H1 (cell line): Measurements from ENCODE around the gene PRDM2. TPM values are rescaled to one million over a fixed set of nuclear protein-coding genes. Genes with fewer than 3 reads are reported as not detected.

Source experiments
- CTCF ChIA-PET: fragments of 300-600 bp; sonication (Branson Sonifier 250); formaldehyde crosslinking; loops from one replicate; lab custom pipeline; 2021; ENCODE audit not compliant: partially characterized antibody; lab: Charles Lee
- POLR2A ChIA-PET: fragments of 300-600 bp; sonication (Branson Sonifier 250); formaldehyde crosslinking; loops from one replicate; lab custom pipeline; 2021; ENCODE audit warnings: inconsistent platforms; ENCODE audit not compliant: partially characterized antibody; lab: Charles Lee
- DNase-seq, 2 experiments: peaks; one replicate each; pipeline versions ENCODE4 v3.0.0 to v3.0.0-alpha.2; 2010 to 2022; ENCODE audit warnings: low spot score in 2 of 2, low read depth in 1 of 2, mixed read lengths in 1 of 2
- FAIRE-seq: peaks from 2 replicates; lab custom pipeline; 2011; peaks lifted over from hg19 to GRCh38; lab: Jason Lieb, UNC
- H2AFZ ChIP-seq: 2 replicates; pipeline ENCODE4 v1.8.1; 2012; ENCODE audit warnings: low read length, inconsistent platforms
- H2AK5ac ChIP-seq: 2 replicates; pipeline ENCODE4 v1.6.1; 2013; ENCODE audit warnings: low read depth, low read length
- H2BK120ac ChIP-seq: replicated peaks from 2 replicates; pipeline ENCODE3; 2013; ENCODE audit warnings: low read depth, low read length, inconsistent platforms
- H2BK12ac ChIP-seq: 2 replicates; pipeline ENCODE4 v1.6.1; 2013; ENCODE audit warnings: low read depth, low read length
- H2BK15ac ChIP-seq: 2 replicates; pipeline ENCODE4 v1.6.1; 2013; ENCODE audit warnings: low read length
- H2BK20ac ChIP-seq: 2 replicates; pipeline ENCODE4 v1.6.1; 2013; ENCODE audit warnings: low read length
- H2BK5ac ChIP-seq: 2 replicates; pipeline ENCODE4 v1.6.1; 2013; ENCODE audit warnings: low read depth, low read length
- H3K14ac ChIP-seq: 2 replicates; pipeline ENCODE4 v1.6.1; 2013; ENCODE audit warnings: inconsistent platforms; ENCODE audit not compliant: insufficient read length
- H3K18ac ChIP-seq: 2 replicates; pipeline ENCODE4 v1.6.1; 2013; ENCODE audit warnings: low read length; ENCODE audit errors: extremely low read depth
- H3K23ac ChIP-seq: 2 replicates; pipeline ENCODE4 v1.6.1; 2013; ENCODE audit warnings: inconsistent platforms; ENCODE audit not compliant: insufficient read length
- H3K23me2 ChIP-seq: 2 replicates; pipeline ENCODE4 v1.6.1; 2013; ENCODE audit warnings: low read depth, low read length
- H3K27ac ChIP-seq: 2 replicates; pipeline ENCODE4 v1.6.1; 2011; ENCODE audit warnings: low read depth, low read length, inconsistent platforms
- H3K27me3 ChIP-seq, 4 experiments: replicated peaks in 1 of 4; 1 replicate in 1 of 4; 2 replicates in 3 of 4; pipeline versions ENCODE4 v1.6.1 to v1.8.1; 2011 to 2013; ENCODE audit warnings: low read length in 3 of 4, mild to moderate bottlenecking in 3 of 4, inconsistent platforms in 2 of 4, mixed read lengths in 2 of 4, moderate library complexity in 1 of 4; ENCODE audit not compliant: control insufficient read depth in 3 of 4, insufficient read depth in 3 of 4; ENCODE audit errors: extremely low read depth in 1 of 4
- H3K36me3 ChIP-seq, 4 experiments: 2 replicates each; pipeline versions ENCODE4 v1.6.1 to v1.8.1; 2011 to 2013; ENCODE audit warnings: mild to moderate bottlenecking in 4 of 4, low read length in 3 of 4, moderate library complexity in 2 of 4, control low read depth in 1 of 4, inconsistent platforms in 1 of 4; ENCODE audit not compliant: insufficient read depth in 4 of 4, control insufficient read depth in 2 of 4
- H3K4ac ChIP-seq: replicated peaks from 2 replicates; pipeline ENCODE3; 2013; ENCODE audit warnings: low read length, low read depth, mixed read lengths, inconsistent platforms; ENCODE audit not compliant: insufficient read length
- H3K4me1 ChIP-seq, 4 experiments: replicated peaks in 1 of 4; 1 replicate in 1 of 4; 2 replicates in 3 of 4; pipeline versions ENCODE4 v1.6.1 to v1.8.1; 2011 to 2013; ENCODE audit warnings: low read length in 3 of 4, inconsistent platforms in 2 of 4, mixed read lengths in 1 of 4; ENCODE audit not compliant: insufficient read depth in 4 of 4, control insufficient read depth in 3 of 4
- H3K4me2 ChIP-seq, 2 experiments: 2 replicates each; pipeline versions ENCODE4 v1.6.1 to v1.8.1; 2011 to 2013; ENCODE audit warnings: low read depth in 2 of 2, low read length in 2 of 2, control low read depth in 1 of 2, inconsistent platforms in 1 of 2, mild to moderate bottlenecking in 1 of 2; ENCODE audit not compliant: insufficient read depth in 1 of 2
- H3K4me3 ChIP-seq, 4 experiments: fragments of 200-600, 300-600 bp in 1 of 4; sonication (generic), shearing (Covaris generic), sonication (Bioruptor Twin) in 1 of 4; 2 replicates each; pipeline versions ENCODE4 v1.5.1 to v1.8.1; 2011 to 2016; ENCODE audit warnings: low read length in 4 of 4, low read depth in 3 of 4, control low read depth in 2 of 4, inconsistent platforms in 2 of 4, mild to moderate bottlenecking in 2 of 4, mixed read lengths in 1 of 4, moderate library complexity in 1 of 4; ENCODE audit not compliant: insufficient read depth in 2 of 4; ENCODE audit errors: extremely low read depth in 1 of 4
- H3K56ac ChIP-seq: replicated peaks from 2 replicates; pipeline ENCODE3; 2013; ENCODE audit warnings: low read depth, mild to moderate bottlenecking, mixed read lengths, low read length, inconsistent platforms; ENCODE audit not compliant: insufficient read length
- H3K79me1 ChIP-seq: 2 replicates; pipeline ENCODE4 v1.6.1; 2013; ENCODE audit warnings: low read depth, low read length, control low read depth
- H3K79me2 ChIP-seq, 2 experiments: 2 replicates each; pipeline versions ENCODE4 v1.6.1 to v1.8.1; 2012 to 2013; ENCODE audit warnings: low read length in 2 of 2, mild to moderate bottlenecking in 2 of 2, inconsistent platforms in 1 of 2; ENCODE audit not compliant: insufficient read depth in 2 of 2, control insufficient read depth in 1 of 2
- H3K9ac ChIP-seq, 4 experiments: replicated peaks in 1 of 4; 1 replicate in 1 of 4; 2 replicates in 3 of 4; pipeline versions ENCODE4 v1.6.1 to v1.8.1; 2011 to 2013; ENCODE audit warnings: low read depth in 3 of 4, low read length in 3 of 4, control low read depth in 2 of 4, mild to moderate bottlenecking in 2 of 4, moderate library complexity in 2 of 4, inconsistent platforms in 1 of 4; ENCODE audit errors: extremely low read depth in 1 of 4
- H3K9me3 ChIP-seq, 2 experiments: 2 replicates each; pipeline versions ENCODE4 v1.6.1 to v1.8.1; 2012 to 2013; ENCODE audit warnings: mild to moderate bottlenecking in 2 of 2, moderate library complexity in 2 of 2, control low read depth in 1 of 2, inconsistent platforms in 1 of 2, low read depth in 1 of 2, low read length in 1 of 2, mixed read lengths in 1 of 2; ENCODE audit not compliant: insufficient read depth in 2 of 2
- H4K20me1 ChIP-seq, 2 experiments: replicated peaks in 1 of 2; 2 replicates each; pipeline versions ENCODE3 to v1.8.1; 2011 to 2013; ENCODE audit warnings: inconsistent platforms in 2 of 2, low read length in 2 of 2, mild to moderate bottlenecking in 1 of 2; ENCODE audit not compliant: insufficient read depth in 2 of 2, control insufficient read depth in 1 of 2
- H4K5ac ChIP-seq: 2 replicates; pipeline ENCODE4 v1.6.1; 2013; ENCODE audit warnings: low read length, low read depth, mixed read lengths, inconsistent platforms; ENCODE audit not compliant: insufficient read length
- H4K8ac ChIP-seq: 2 replicates; pipeline ENCODE4 v1.8.0; 2013; ENCODE audit warnings: mild to moderate bottlenecking, moderate library complexity, low read length, inconsistent platforms; ENCODE audit not compliant: insufficient read depth; ENCODE audit errors: extremely low read depth
- H4K91ac ChIP-seq: replicated peaks from 2 replicates; pipeline ENCODE3; 2013; ENCODE audit warnings: low read length, mixed read lengths, inconsistent platforms; ENCODE audit not compliant: insufficient read length
- EP300 ChIP-seq, 2 experiments: IDR thresholded peaks; 1 replicate in 1 of 2; 2 replicates in 1 of 2; pipeline ENCODE4 v1.6.1; 2011 to 2012; ENCODE audit warnings: low read depth in 2 of 2, low read length in 2 of 2, mild to moderate bottlenecking in 2 of 2, borderline replicate concordance in 1 of 2, inconsistent platforms in 1 of 2, moderate library complexity in 1 of 2
- POLR2A ChIP-seq, 2 experiments: IDR thresholded peaks; 1 replicate in 1 of 2; 2 replicates in 1 of 2; pipeline ENCODE4 v1.6.1; 2011; ENCODE audit warnings: low read depth in 2 of 2, low read length in 2 of 2, mild to moderate bottlenecking in 2 of 2; ENCODE audit errors: control extremely low read depth in 1 of 2
- WGBS, 2 experiments: shearing (Covaris generic) in 1 of 2; methylation state at CpG; one replicate each; pipeline versions ENCODE4 v1.1.6 to v1.1.7; 2013 to 2015; ENCODE audit warnings: low lambda C conversion rate in 2 of 2, mixed read lengths in 2 of 2, inconsistent platforms in 1 of 2, low coverage in 1 of 2, missing lambda C conversion rate in 1 of 2; ENCODE audit not compliant: insufficient replicate concordance in 2 of 2, insufficient coverage in 1 of 2, insufficient read length in 1 of 2; ENCODE audit errors: extremely low coverage in 1 of 2, missing lambda C conversion rate in 1 of 2; 5-methylcytosine and 5-hydroxymethylcytosine counted together
- polyA plus RNA-seq, 7 experiments: library from polyadenylated mRNA; depleted of rRNA in 3 of 7; stranded (reverse) in 5 of 7; unstranded in 2 of 7; fragments of >200 nt in 5 of 7; fragments of 200-250 nt in 2 of 7; gene quantifications; 1 replicate in 5 of 7; 2 replicates in 1 of 7; 4 replicates in 1 of 7; pipeline versions ENCODE4 v1.2.1 to v1.2.3, GENCODE V29; 2011 to 2013; ENCODE audit warnings: missing spikeins in 2 of 7, mixed read lengths in 2 of 7
- total RNA-seq: library from RNA; stranded (reverse); fragmentation: NEBNext Ultra II Directional; extraction: Animal tissue kit (Norgen Biotek cat#: 25700); gene quantifications from 2 replicates; pipeline ENCODE4 v1.2.1, GENCODE V29; 2021

Gene PRDM2
- total and polyA plus RNA-seq, 2 of the 8 experiments (the other 6 are each of a cell fraction or from before 2014, with no cell fraction given) = 5.8 to 21.2 TPM

- H3K9ac ChIP-seq = no peak overlapping the region
- no peaks in the 10 kb centered on the region for H3K4me1 ChIP-seq
- no peak overlapping the region for H3K4me2 ChIP-seq
- no peak overlapping the region for H3K14ac ChIP-seq
- no peak overlapping the region for H2AK5ac ChIP-seq
- no peak for DNase-seq
- no peak for TF ChIP-seq POLR2A (IDR thresholded peaks at IDR 0.05; ENCODE audit: control extremely low read depth in 1 of 2, low read depth in 2 of 2, low read length in 2 of 2)
- TF ChIP-seq EP300 (IDR thresholded peaks at IDR 0.05; ENCODE audit: borderline replicate concordance in 1 of 2, low read depth in 2 of 2, low read length in 2 of 2) = no peak
- POLR2A ChIA-PET = no interaction called here
- no peaks in the 10 kb centered on the region for H3K9me3 ChIP-seq
- H3K18ac ChIP-seq = no peak overlapping the region
- H2BK15ac ChIP-seq = no peak overlapping the region
- H3K27me3 ChIP-seq = no peaks in the 10 kb centered on the region
- H3K56ac ChIP-seq = no peak overlapping the region
- H3K23ac ChIP-seq = no peak overlapping the region
- no peaks in the 10 kb centered on the region for H3K79me1 ChIP-seq
- no peak overlapping the region for H2BK5ac ChIP-seq
- H2AFZ ChIP-seq = no peak overlapping the region
- H4K20me1 ChIP-seq = peaks cover 3 to 8% of the 10 kb centered on the region in 2 experiments
- H2BK12ac ChIP-seq = no peak overlapping the region
- peaks cover 0 to 48% of the 10 kb centered on the region in 2 experiments; a peak in 2 of 4 replicates for H3K79me2 ChIP-seq
- H3K4me3 ChIP-seq = no peak overlapping the region
- WGBS, 2 experiments = 87% methylated on average over 3 of the region's 3 CpGs; no CpG with 5 or more reads in 1 of the 2 experiments
- CTCF ChIA-PET = interaction anchor here (0.6 to 2.0 kb wide), 4 partner anchors 7 to 42 kb away, joined by 3 to 7 read pairs (median 5); no protein-coding TSS in a partner anchor
- no peak overlapping the region for H3K27ac ChIP-seq
- H4K8ac ChIP-seq = no peak overlapping the region
- no peak overlapping the region for H4K91ac ChIP-seq
- no peak overlapping the region for H2BK20ac ChIP-seq
- H3K4ac ChIP-seq = no peak overlapping the region
- no peak for FAIRE-seq
- no peaks in the 10 kb centered on the region for H3K23me2 ChIP-seq
- no peaks in the 10 kb centered on the region for H3K36me3 ChIP-seq
- no peak overlapping the region for H4K5ac ChIP-seq
- no peak overlapping the region for H2BK120ac ChIP-seq
These were observed 7.2 kb downstream of the PRDM2 start for GRCh38 chr1:13707164-13707563.
